ENCODE data around the gene GDF10. TPM values are rescaled to one million over a fixed set of nuclear protein-coding genes. Genes with fewer than 3 reads are reported as not detected.

The GDF10 gene
- total and polyA plus RNA-seq, 2 of the 13 experiments (the other 11 are each of a cell fraction or from before 2014, with no cell fraction given), result 0.03 TPM; not detected in 1

DNA sequence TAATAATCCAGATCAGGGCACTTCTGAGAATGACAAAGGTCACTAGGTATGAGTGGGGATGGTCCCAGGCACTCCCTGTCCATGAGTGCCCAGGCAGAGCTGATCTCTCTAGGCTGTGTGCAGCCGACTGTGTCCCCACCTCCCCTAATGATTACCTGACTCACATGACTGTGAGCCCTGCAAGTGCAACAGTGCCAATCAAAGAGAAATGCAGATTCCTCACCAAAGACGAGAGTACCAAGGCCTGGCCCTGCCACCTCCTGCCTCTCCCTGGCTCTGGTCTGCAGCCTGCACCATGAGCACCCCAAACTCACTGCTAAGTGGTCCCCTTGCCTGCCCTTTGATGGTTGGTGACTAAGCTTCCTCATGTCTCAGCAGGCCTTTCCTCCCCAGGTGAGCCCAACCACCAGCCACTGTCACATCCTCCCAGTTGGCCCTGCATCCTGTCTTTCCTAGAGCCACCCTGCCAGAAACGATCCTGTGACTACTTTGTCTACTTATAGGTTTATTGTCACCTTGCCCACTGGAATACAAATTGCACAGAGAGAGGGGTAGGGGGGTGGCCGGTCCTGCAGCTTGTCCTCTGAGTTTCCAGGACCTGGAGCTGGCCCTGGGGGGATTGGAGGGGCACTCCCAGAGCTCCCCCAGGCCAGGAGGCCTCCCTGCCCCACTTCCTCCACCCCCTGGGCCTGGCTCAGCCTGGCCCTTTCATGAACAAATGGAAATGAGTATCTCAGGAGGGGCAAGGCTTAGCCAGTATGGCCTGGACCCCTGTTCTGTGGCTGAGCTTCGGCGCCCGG, 22.4 kb upstream of the GDF10 start:
- 6% methylated on average over 3 of the region's 7 CpGs for WGBS (ENCODE audit: low lambda C conversion rate)
- ChIA-PET POLR2A (no interaction called here), CTCF (ENCODE audit: low intra/inter-chr PET ratio, low total read pairs) (no interaction called here)
- ATAC-seq, result no peak
- Histone ChIP-seq H4K20me1 (ENCODE audit: insufficient read depth, low read length) (no peaks in the 10 kb centered on the region), H3K27ac (ENCODE audit: extremely low read length, insufficient read depth, low read length) (no peak overlapping the region), H3K36me3 (replicated peaks in 1 of 2; ENCODE audit: control insufficient read depth in 1 of 2, insufficient read depth in 2 of 2, low read length in 2 of 2) (no peaks in the 10 kb centered on the region), H3K4me2 (ENCODE audit: low read depth, low read length) (no peak overlapping the region), H2AFZ (ENCODE audit: low read length) (no peak overlapping the region), H3K4me3 (replicated peaks in 1 of 3; ENCODE audit: insufficient read depth in 1 of 3, low read depth in 2 of 3, low read length in 3 of 3) (no peak overlapping the region), H3K9ac (ENCODE audit: insufficient read depth, low read depth, low read length) (no peak overlapping the region), H3K4me1 (ENCODE audit: insufficient read depth, low read length) (no peaks in the 10 kb centered on the region), H3K27me3 (ENCODE audit: control insufficient read depth in 1 of 2, insufficient read depth in 2 of 2, low read length in 2 of 2) (peaks cover 0 to 4% of the 10 kb centered on the region in 2 experiments; a peak in 3 of 5 replicates), H3K79me2 (ENCODE audit: insufficient read depth, low read length) (no peaks in the 10 kb centered on the region), H3K9me3 (ENCODE audit: low read length) (no peaks in the 10 kb centered on the region)
- TF ChIP-seq, protein P1, sequence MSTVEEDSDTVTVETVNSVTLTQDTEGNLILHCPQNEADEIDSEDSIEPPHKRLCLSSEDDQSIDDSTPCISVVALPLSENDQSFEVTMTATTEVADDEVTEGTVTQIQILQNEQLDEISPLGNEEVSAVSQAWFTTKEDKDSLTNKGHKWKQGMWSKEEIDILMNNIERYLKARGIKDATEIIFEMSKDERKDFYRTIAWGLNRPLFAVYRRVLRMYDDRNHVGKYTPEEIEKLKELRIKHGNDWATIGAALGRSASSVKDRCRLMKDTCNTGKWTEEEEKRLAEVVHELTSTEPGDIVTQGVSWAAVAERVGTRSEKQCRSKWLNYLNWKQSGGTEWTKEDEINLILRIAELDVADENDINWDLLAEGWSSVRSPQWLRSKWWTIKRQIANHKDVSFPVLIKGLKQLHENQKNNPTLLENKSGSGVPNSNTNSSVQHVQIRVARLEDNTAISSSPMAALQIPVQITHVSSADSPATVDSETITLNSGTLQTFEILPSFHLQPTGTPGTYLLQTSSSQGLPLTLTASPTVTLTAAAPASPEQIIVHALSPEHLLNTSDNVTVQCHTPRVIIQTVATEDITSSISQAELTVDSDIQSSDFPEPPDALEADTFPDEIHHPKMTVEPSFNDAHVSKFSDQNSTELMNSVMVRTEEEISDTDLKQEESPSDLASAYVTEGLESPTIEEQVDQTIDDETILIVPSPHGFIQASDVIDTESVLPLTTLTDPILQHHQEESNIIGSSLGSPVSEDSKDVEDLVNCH (CRISPR knock-in tag; IDR thresholded peaks at IDR 0.05), result no peak
- TF ChIP-seq, protein P2, sequence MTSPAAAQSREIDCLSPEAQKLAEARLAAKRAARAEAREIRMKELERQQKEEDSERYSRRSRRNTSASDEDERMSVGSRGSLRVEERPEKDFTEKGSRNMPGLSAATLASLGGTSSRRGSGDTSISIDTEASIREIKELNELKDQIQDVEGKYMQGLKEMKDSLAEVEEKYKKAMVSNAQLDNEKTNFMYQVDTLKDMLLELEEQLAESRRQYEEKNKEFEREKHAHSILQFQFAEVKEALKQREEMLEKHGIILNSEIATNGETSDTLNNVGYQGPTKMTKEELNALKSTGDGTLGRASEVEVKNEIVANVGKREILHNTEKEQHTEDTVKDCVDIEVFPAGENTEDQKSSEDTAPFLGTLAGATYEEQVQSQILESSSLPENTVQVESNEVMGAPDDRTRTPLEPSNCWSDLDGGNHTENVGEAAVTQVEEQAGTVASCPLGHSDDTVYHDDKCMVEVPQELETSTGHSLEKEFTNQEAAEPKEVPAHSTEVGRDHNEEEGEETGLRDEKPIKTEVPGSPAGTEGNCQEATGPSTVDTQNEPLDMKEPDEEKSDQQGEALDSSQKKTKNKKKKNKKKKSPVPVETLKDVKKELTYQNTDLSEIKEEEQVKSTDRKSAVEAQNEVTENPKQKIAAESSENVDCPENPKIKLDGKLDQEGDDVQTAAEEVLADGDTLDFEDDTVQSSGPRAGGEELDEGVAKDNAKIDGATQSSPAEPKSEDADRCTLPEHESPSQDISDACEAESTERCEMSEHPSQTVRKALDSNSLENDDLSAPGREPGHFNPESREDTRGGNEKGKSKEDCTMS (CRISPR knock-in tag; conservative IDR thresholded peaks at IDR 0.05), result no peak
- TF ChIP-seq ZFP37 (CRISPR knock-in tag; IDR thresholded peaks at IDR 0.05; ENCODE audit: borderline replicate concordance), result no peak
- TF ChIP-seq, protein P3, sequence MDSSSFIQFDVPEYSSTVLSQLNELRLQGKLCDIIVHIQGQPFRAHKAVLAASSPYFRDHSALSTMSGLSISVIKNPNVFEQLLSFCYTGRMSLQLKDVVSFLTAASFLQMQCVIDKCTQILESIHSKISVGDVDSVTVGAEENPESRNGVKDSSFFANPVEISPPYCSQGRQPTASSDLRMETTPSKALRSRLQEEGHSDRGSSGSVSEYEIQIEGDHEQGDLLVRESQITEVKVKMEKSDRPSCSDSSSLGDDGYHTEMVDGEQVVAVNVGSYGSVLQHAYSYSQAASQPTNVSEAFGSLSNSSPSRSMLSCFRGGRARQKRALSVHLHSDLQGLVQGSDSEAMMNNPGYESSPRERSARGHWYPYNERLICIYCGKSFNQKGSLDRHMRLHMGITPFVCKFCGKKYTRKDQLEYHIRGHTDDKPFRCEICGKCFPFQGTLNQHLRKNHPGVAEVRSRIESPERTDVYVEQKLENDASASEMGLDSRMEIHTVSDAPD (CRISPR knock-in tag; IDR thresholded peaks at IDR 0.05), result no peak
- TF ChIP-seq, protein P4, sequence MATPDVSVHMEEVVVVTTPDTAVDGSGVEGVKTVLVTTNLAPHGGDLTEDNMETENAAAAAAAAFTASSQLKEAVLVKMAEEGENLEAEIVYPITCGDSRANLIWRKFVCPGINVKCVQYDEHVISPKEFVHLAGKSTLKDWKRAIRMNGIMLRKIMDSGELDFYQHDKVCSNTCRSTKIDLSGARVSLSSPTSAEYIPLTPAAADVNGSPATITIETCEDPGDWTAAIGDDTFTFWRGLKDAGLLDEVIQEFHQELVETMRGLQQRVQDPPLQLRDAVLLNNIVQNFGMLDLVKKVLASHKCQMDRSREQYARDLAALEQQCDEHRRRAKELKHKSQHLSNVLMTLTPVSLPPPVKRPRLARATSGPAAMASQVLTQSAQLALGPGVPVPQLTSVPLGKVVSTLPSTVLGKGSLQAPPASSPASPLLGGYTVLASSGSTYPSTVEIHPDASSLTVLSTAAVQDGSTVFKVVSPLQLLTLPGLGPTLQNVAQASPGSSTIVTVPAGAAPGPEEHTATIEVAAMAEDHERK (CRISPR knock-in tag; IDR thresholded peaks at IDR 0.05; ENCODE audit: low read depth), result no peak
- TF ChIP-seq NFKBIZ (CRISPR knock-in tag; IDR thresholded peaks at IDR 0.05), result no peak
- no peak for DNase-seq (ENCODE audit: low spot score)
- in situ Hi-C loops (cut with HindIII; ENCODE audit: extremely low pct_ligation_motif_present, low pct_unique_long_range_greater_than_20kb) (no loop called here), intact Hi-C loops (cut with micrococcal nuclease; ENCODE audit: unreplicated experiment) (no loop called here)
- FAIRE-seq, result no peak
- BruUV-seq (replicated peaks), result no TSS peak

Measured in HepG2 (cell line).